Measurements from ENCODE around the gene WBP11.

- TF ChIP-seq, protein P1, sequence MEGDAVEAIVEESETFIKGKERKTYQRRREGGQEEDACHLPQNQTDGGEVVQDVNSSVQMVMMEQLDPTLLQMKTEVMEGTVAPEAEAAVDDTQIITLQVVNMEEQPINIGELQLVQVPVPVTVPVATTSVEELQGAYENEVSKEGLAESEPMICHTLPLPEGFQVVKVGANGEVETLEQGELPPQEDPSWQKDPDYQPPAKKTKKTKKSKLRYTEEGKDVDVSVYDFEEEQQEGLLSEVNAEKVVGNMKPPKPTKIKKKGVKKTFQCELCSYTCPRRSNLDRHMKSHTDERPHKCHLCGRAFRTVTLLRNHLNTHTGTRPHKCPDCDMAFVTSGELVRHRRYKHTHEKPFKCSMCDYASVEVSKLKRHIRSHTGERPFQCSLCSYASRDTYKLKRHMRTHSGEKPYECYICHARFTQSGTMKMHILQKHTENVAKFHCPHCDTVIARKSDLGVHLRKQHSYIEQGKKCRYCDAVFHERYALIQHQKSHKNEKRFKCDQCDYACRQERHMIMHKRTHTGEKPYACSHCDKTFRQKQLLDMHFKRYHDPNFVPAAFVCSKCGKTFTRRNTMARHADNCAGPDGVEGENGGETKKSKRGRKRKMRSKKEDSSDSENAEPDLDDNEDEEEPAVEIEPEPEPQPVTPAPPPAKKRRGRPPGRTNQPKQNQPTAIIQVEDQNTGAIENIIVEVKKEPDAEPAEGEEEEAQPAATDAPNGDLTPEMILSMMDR (IDR thresholded peaks at IDR 0.05; ENCODE audit: low read depth, low read length, missing input control) = no peak
- TF ChIP-seq SP1 (IDR thresholded peaks at IDR 0.05) (no peak), JUND (IDR thresholded peaks at IDR 0.05) (no peak), REST (IDR thresholded peaks at IDR 0.05) (no peak), RAD21 (IDR thresholded peaks at IDR 0.05) (no peak), YY1 (IDR thresholded peaks at IDR 0.05) (no peak)
- TF ChIP-seq, protein P2, sequence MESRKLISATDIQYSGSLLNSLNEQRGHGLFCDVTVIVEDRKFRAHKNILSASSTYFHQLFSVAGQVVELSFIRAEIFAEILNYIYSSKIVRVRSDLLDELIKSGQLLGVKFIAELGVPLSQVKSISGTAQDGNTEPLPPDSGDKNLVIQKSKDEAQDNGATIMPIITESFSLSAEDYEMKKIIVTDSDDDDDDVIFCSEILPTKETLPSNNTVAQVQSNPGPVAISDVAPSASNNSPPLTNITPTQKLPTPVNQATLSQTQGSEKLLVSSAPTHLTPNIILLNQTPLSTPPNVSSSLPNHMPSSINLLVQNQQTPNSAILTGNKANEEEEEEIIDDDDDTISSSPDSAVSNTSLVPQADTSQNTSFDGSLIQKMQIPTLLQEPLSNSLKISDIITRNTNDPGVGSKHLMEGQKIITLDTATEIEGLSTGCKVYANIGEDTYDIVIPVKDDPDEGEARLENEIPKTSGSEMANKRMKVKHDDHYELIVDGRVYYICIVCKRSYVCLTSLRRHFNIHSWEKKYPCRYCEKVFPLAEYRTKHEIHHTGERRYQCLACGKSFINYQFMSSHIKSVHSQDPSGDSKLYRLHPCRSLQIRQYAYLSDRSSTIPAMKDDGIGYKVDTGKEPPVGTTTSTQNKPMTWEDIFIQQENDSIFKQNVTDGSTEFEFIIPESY (IDR thresholded peaks at IDR 0.05) = no peak
Observed at GRCh38 chr12:14833336-14833735, 30.1 kb upstream of the WBP11 start.
